Mammary epithelial cell (primary cell): ENCODE results near the gene GFRA1.

Experiments used
- CTCF ChIP-seq, 2 donors: IDR thresholded peaks in 1 of 2; conservative IDR thresholded peaks in 1 of 2; 2 replicates each; pipeline ENCODE4 v1.5.1; 2011 to 2012; ENCODE audit warnings: inconsistent platforms in 2 of 2, low read length in 2 of 2, mild to moderate bottlenecking in 2 of 2, control low read depth in 1 of 2, low read depth in 1 of 2; ENCODE audit not compliant: insufficient read depth in 1 of 2; ENCODE audit errors: extremely low read depth in 1 of 2
- EZH2 ChIP-seq: IDR thresholded peaks from 2 replicates; pipeline ENCODE4 v1.6.1; 2012; ENCODE audit warnings: low read length, inconsistent platforms, borderline replicate concordance

- no peak for TF ChIP-seq CTCF (conservative IDR thresholded peaks at IDR 0.05 in 1 of 2, IDR thresholded peaks at IDR 0.05 in 1 of 2; ENCODE audit: extremely low read depth in 1 of 2, insufficient read depth in 1 of 2, low read depth in 1 of 2, low read length in 2 of 2)
- no peak for TF ChIP-seq EZH2
Measured at GRCh38 chr10:116241642-116242410, 31.2 kb downstream of the GFRA1 start.
